GM21529 (cell line): Measurements from ENCODE around the gene ACAP2.
"Not testable (repeated sequence)": the region's sequence is repeated elsewhere in the genome, so short reads cannot be mapped to it uniquely, and the experiment has no call there.

ENCODE experiments used
- ATAC-seq: cut with Tn5 transposase; IDR thresholded peaks from one replicate; pipeline ENCODE4 v1.9.1; 2021; ENCODE audit not compliant: unreplicated experiment

Gene ACAP2

GRCh38 chr3:195443391-195443989 is 670 bp upstream of the ACAP2 start:
- ATAC-seq, result no peak

DNA sequence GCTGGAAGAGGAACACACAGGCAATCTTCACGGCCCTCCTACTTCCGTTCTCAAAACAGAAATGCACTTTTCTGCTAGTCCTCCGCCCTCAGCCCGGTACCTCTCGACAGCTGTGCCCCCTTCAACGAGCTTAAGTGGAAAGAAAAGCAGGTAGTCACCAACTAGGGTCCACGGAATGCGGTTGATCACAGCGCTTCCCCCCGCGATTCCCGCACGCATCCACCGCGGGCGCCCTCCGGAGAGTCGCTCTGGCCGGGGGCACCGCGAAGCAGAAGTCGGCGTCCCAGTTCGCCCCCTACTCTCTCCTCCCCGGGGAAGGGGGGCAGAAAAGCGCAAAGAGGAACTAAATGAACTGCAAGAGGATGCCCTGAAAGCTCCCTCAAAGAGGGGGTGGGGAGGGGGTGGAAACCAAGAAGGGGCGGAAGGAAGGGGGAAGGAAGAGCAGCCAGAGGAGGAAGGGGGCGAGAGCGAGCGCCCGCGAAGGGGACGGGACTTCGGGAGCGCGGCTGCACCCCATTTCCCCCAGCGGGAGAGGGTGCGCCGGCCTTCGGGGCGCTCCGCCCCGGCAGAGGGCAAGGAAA is 738 bp downstream of the ACAP2 start:
- peak; percentile 9 for ATAC-seq

- no peak for ATAC-seq
Observed at GRCh38 chr3:195441476-195441991, 1.3 kb downstream of the ACAP2 start.

- ATAC-seq, result no peak
Observed at GRCh38 chr3:195441051-195441450, 1.8 kb downstream of the ACAP2 start.

DNA sequence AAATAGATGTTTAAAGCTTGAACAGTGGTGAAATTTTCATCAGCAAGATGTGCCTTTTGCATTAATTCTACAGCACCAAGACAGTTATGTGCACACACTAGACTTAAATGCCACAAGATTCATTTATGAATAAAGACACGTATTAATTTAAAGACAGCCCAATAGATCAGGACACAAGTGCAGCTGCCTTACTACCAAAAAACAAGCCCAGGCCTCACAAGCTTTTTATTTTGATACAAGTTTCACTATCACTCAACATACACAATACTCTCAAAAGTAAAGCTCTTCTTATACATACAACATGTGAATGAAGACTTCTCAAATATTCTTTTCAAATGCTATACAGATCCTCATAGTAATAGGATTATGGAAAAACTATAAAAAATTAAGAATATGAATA is 2.4 kb downstream of the ACAP2 start:
- ATAC-seq, result no peak

DNA sequence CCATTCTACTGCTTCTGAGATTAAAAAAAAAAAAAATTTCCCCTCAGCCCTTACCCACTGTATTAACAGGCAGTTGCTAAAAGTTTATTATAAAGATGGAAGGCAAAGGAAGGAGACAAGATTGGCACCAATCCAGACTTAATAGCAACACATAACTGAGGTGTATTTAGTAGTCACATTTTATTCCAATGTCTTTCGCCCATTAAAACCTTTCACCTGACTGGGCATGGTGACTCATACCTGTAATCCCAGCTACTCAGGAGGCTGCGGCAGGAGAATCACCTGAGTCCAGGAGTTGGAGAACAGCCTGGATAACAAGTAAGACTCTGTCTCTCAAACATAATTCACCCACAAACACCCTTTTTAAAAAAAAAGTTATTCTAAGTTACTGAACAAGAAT is 4.4 kb downstream of the ACAP2 start:
- ATAC-seq, result no peak

- ATAC-seq, result no peak
Observed at GRCh38 chr3:195425849-195426248, 17.0 kb downstream of the ACAP2 start.

GRCh38 chr3:195423818-195424217 is 19.0 kb downstream of the ACAP2 start:
- no peak for ATAC-seq

DNA sequence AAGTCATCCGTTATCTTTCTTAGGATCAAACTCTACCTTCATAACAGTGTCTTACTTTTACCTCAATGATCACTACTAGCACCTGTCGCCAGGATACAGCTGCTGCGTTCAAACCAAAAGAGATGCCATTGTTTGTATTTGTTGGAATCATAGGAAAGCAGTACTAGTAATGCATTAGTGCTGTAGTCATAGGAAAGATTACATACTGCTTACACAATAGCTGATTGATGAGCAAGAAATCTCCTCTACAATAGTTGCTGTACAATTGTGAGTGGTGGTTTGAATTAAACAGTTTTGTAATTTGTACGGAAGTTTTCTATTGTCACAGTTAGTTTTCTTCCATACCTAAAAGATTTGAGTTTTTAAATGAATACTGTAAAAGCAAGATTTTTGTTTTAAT is 21.4 kb downstream of the ACAP2 start:
- ATAC-seq, result no peak

- no peak for ATAC-seq
Observed at GRCh38 chr3:195416795-195417194, 26.0 kb downstream of the ACAP2 start.

GRCh38 chr3:195411836-195412235 is 31.0 kb downstream of the ACAP2 start:
- ATAC-seq, result no peak

- no peak for ATAC-seq
Observed at GRCh38 chr3:195410546-195410945, 32.3 kb downstream of the ACAP2 start.

GRCh38 chr3:195407531-195408409 is 35.0 kb downstream of the ACAP2 start:
- peak; percentile 52 for ATAC-seq

DNA sequence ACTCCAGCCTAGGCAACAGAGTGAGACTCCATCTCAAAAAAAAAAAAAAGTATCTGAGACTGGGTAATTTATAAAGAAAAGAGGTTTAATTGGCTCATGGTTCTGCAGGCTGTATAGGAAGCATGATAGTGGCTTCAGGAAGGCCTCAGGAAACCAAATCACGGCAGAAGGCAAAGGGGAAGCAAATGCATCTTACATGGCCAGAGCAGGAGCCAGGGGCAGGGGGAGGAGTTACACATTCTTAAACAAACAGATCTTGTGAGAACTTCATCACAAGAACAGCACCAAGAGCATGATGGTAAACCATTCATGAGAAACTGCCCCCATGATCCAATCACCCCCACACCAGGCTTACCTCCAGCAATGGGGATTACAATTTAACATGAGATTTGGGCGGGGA is 37.2 kb downstream of the ACAP2 start:
- no peak for ATAC-seq

DNA sequence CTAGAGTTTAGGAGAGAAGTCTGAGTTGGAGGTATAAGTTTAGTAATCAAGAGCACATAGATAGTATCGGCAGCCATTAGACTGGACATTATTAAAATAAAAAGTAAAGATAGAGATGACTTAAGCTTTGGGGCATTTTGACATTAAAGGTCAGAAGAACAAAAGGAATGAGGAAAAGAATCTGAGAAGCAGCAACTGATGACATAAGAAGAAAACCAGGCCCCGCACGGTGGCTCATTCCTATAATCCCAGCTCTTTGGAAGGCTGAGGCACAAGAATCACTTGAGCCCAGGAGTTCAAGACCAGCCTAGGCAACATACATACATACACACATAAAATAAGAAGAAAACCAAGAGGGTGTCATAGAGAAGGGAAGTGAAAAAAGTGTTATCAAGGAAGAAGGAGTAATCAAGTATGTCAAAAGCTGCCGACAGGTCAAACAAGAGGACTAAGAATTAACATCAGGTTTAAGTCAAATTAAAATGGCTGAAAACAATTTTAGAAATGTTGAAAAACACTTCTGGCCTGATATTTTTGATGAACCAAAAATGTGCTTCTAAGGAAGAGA is 38.9 kb downstream of the ACAP2 start:
- no peak for ATAC-seq

DNA sequence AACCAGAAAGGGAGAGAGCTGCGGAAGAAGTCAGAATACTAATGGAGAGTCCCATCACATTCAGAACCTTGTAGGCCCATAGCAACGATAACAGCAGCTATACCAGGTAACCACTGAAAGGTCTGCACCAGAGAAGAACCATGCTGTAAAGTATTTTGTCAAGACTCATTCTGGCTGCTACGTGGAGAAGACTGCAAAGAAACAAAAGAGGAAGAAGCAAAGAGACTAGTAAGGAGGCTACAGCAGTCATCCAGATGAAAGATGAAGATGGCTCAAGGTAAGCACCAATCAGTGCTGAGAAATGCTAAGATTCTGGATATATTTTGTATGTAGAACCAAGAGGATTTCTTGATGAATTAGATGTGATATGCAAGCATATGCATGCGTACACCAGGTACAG is 39.6 kb downstream of the ACAP2 start:
- no peak for ATAC-seq

GRCh38 chr3:195401943-195402342 is 40.9 kb downstream of the ACAP2 start:
- no peak for ATAC-seq

DNA sequence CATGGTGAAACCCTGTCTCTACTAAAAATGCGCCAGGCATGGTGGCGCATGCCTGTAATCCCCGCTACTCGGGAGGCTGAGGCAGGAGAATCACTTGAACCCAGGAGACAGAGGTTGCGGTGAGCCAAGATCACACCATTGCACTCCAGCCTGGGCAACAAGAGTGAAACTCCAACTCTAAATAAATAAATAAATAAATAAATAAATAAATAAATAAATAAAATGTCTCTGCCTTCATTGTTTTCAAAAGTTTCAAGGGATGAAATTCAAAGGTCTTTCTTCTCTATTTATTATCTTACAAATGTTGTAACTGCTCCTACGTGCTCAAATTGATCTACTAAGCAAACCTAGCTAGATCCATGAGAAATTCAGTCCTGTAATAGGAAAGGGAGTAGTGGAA is 44.4 kb downstream of the ACAP2 start:
- not testable (repeated sequence) for ATAC-seq

GRCh38 chr3:195397524-195397923 is 45.3 kb downstream of the ACAP2 start:
- ATAC-seq, result no peak

- no peak for ATAC-seq
Observed at GRCh38 chr3:195395208-195395816, 47.5 kb downstream of the ACAP2 start.

DNA sequence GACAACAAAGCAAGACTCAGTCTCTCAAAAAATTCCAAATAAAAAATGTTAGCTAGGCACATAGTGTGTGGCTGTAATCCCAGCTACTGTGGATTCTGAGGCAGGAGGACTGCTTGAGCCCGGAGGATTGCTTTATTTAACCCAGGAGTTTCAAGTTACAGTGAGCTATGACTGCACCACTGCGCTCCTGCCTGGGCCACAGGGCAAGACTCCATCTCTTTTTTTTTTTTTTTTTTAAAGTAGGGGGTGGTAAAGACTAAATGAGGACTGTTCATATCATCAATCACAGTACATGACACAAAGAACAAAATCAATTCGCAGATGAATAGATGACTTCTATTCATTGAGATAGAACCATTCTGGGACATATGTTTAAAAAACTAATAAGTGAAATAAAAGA is 48.1 kb downstream of the ACAP2 start:
- peak; percentile 31 for ATAC-seq
